Measurements from ENCODE around the gene CDH4.
"Not testable (repeated sequence)": the region's sequence is repeated elsewhere in the genome, so short reads cannot be mapped to it uniquely, and the experiment has no call there.

CDH4 gene

DNA sequence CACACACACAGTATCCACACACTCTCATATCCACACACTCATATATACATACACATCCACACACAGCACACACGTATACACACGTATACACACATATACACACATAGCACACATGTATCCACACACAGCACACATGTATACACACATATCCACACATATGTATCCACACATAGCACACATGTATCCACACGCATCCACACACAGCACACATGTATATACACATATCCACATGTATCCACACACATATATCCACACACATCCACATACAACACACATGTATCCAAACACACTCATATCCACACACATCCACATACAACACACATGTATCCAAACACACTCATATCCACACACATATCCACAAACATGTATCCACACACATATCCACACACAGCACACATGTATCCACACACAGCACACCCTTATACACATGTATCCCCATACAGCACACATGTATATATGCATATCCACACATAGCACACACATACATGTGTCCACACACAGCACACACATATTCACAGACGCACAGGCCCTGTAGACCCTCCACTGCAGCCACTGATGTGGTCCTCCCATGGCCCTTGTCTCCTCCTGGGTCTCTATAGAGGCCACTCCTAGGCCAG lies 172.1 kb downstream of the CDH4 start:
- DNase-seq = no peak

DNA sequence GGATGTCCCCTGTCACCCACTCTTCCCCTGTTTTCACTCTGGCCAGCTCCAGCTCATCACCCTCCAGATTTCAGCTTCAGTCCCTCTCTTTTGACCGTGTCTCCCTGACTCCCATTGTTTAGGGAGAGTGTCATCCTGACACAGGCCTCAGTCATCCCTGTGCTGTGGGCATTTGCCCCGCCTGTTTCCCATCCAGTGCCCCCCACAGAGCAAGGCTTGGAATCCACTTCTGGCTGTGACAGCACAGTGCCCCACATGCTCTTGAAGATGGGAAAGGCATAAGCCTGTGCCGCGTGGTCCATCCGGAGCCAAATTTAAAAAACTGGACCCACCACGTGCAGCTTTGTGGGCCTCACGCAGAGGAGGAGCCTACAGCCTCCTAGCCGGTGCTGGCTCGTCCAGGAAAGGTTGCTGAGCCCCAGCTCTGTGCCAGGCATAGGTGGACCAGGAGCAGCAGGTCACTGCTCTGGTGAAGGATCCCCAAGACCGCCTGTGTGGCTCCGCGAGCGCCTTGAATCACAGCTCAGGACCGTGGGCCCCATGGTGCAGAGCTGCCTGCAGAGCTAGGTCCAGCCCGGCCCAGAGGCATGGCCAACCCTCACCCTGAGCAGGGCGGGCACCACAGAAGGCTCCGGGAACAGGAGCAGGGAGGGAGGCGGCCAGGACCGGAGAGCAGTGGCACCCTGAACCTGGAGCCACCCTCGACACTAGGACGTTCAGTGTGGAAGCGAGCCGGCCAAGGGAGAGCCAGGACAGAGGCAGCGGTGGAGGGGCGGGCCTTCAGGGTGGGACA lies 172.8 kb downstream of the CDH4 start:
- DNase-seq = no peak

DNA sequence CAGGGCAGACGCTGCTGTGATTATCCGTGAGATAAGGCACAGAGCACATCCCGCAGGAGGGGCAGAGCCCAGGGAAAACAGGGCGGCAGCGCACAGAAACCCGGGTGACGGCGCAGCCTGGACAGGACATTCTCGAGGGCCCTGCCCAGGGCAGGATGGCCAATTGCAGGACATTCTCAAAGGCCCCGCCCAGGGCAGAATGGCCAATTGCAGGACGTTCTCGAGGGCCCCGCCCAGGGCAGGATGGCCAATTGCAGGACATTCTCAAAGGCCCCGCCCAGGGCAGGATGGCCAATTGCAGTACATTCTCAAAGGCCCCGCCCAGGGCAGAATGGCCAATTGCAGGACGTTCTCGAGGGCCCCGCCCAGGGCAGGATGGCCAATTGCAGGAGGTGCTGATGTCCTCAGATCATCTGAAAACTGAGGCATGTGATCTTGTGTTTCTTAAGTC lies 173.5 kb downstream of the CDH4 start:
- not testable (repeated sequence) for DNase-seq

DNA sequence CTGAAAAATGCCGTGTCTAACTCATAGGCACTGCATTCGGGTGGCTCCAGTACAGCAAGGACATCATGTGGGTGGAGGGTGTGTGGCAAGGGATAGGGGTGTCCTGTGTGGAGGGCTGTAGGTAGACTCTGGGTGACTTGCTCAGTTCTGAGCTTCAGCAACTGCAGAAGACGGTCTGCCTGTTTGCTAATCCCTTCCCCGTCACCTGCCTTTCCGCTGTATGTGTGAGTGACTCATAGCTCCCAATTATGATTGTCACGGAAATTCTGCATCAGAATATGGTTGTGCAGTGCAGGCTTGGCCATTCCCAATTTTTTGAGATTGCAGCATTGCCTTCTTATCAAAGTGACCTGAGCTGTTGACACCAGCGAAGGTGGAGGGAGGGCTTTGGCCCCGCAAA lies 174.3 kb downstream of the CDH4 start:
- no peak for DNase-seq

DNA sequence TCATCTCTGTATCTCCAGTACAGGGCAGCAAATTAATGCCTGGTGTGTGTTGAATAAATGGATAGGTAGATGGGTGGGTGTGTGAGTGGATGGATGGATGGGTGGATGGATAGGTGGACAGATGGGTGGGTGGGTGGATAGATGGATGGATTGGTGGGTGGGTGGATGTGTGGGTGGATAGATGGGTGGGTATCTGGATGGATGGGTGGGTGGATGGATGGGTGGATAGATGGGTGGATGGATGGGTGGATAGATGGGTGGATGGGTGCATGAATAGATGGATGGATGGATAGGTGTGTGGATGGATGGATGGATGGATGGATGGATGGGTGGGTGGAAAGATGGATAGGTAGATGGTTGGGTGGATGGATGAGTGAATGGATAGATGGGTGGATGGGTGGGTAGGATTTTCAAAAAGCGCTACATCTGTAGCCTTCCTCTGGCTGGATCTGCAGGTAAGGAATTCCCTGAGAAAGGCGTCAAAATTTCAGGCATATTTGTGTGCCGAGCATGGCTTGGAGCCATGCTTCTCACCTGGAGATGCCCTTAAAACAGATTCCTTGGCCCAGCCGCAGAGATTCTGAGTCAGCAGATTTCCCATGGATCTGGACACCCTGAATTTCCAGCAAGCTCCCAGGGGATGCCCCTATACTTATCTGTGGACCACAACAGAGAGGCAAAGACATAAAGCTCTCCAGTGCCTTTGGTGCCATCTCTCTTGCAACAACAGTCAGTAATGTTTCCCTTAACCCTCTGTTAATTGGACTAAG lies 177.6 kb downstream of the CDH4 start:
- no peak for DNase-seq

DNA sequence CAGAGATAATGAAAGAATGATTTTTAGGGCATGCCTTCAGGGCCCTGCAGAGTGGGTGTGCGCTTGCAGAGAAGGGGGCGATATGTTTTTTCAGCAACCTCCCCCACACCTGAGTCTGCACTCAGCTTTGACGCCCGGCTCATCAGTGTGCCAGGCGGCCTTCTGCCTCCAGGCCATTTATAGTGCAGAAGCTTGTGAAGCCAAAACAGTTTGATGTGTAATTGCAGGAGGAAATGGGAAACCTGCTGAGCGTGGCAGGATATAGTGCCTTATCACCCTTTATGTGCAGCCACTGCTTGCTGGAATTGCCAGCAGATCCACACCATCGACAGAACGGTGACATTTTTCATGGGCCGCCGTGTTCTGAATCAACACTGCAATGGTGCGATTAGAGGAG lies 178.2 kb downstream of the CDH4 start:
- DNase-seq = no peak

DNA sequence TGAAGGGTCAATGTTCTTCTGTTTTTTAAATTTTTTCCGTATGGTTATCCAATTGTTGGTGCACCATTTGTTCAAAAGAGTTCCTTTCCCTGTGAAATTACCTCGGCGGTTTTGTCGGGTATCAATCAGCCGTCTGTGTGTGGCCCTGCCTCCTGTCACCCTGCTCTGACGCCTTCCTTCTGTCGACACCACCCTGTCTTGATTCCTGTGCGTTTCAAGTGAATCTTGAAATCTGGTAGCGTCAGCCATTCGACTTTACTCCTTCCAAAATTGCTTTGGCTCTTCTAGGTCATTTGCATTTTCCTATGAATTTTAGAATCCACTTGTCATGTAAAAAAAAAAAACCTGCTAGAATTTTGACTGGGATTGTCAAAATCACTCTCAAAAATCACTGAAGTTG lies 181.1 kb downstream of the CDH4 start:
- DNase-seq = no peak

DNA sequence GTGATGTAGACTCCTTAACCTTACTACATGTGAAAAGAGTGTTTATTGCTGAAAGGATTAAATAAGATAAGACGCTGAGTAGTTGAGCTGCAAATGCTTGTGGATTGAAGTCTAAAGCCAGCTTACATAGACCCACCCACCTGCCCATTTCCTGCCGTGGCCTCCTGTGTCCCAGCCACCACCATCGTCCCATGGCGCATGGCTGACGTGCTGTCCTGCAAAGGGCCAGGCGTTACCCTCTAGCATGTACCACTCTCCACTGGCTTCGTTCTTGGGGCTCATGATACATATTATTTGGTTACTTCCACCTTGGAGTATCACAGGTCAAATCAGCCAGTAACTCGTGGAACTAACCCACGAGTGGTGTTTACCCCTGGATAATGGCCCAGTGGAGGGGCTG lies 181.8 kb downstream of the CDH4 start:
- no peak for DNase-seq

DNA sequence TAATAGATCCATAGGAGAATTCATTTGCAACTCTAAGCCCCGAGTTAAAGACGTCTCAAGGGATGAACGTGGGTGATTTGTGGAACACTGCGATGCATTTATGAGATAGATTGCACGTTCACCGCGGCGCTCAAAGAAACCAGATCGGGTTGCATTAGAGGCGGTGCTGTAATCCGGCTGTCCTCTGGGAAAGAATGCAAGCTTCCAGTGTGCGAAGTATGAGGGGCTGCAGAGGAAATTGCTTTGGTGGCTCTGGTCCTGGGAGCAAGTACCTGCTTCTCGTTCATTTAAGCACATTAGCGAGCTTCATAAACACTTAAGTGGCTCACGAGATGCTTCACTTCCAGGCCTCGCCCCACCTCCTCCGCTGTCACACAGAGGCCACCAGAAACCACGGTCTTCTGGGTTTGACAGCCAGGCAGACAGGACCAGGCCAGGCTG lies 182.3 kb downstream of the CDH4 start:
- DNase-seq = no peak

DNA sequence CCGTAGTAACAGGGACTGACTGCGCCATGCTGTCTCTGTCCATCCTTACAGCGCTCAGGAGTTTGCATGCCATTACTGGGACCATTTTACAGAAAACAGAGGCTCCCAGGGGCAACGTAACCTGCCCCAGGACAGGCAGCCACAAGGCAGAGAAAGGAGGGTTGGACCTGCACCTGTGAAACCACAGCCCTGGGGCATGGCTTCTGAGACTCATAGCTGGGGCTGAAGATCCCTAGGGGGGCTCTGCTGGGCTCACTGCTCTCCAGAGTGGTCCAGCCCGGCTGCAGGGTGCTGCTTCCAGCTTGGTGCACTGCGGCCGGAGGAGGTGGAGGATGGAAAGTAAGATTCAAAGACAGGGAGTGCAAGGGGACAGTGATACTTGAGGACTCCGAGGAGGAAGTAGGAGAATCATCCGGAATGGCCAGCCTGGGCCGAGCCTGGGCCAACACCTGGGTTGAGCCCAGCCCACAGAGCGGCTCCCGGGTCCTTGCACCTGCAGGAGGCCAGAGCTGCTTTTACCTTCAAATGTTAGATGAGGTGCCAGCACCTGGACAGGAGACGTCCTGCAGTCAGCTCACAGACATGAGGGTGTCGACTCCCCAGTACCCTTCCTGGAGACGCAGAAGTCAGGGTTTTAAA lies 183.2 kb downstream of the CDH4 start:
- DNase-seq = no peak

DNA sequence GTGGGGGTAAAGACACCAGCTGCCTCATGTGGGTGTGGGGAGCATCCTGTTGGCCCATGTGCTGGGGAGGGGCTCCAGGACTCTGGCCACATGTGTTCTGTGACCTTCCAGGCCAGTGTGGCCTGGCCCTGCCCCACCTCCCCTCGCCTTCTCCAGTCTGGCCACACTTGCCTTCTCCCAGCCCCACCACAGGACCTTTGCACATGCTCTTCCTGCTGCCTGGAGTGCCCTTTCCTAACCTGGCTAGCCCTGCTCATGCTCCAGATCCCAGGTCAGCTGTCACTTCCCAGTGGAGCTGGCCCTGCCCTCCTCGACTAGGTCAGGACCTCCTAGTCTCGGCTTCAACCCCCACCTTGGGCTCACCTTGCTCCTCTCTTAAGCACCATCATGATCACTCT lies 183.8 kb downstream of the CDH4 start:
- DNase-seq = no peak

DNA sequence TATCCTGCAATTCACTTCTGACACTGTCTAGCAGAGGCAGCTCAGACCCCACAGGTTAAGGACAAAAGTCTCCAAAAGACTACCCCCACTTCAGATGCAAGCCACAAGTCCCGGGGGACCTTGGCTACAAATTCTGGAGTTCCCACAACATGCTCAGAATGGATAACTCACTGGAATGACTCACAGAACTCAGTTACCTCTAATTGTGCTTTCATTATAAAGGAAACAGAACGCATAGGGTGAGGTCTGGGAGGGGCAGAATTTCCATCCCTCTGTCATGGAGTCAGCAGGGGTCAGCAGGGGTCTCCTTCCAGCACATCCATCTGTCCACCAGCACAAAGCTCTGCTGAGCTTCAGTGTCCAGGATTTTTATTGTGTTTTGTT lies 184.2 kb downstream of the CDH4 start:
- no peak for DNase-seq

DNA sequence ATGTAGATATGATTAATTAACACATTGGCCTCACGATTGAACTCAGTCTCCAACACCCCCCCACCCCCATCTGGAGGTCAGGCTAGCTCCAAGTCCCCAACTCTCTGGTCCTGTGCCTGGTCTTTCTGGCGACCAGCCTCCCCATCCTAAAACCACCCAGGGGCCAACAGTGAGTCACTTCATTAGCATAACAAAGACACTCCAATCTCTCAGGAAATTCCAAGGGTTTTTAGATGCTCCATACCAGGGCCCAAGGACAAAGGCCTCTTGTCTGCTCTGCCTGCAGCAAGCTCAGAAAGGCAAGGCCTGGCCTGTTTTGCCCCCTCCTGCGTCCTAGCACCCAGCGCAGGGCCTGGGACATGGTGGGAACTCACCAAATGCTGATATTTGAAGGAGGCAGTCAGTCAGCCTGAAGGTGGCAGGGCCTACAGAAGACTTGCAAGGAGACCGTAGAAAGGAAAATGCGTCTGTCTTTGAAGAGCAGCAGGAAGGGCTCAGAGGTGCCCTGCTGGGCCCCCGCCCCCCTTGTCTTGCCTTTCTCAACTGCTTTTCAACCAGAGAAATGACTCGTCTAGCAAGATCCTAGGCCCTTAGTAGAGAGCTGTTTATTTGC lies 184.7 kb downstream of the CDH4 start:
- no peak for DNase-seq

DNA sequence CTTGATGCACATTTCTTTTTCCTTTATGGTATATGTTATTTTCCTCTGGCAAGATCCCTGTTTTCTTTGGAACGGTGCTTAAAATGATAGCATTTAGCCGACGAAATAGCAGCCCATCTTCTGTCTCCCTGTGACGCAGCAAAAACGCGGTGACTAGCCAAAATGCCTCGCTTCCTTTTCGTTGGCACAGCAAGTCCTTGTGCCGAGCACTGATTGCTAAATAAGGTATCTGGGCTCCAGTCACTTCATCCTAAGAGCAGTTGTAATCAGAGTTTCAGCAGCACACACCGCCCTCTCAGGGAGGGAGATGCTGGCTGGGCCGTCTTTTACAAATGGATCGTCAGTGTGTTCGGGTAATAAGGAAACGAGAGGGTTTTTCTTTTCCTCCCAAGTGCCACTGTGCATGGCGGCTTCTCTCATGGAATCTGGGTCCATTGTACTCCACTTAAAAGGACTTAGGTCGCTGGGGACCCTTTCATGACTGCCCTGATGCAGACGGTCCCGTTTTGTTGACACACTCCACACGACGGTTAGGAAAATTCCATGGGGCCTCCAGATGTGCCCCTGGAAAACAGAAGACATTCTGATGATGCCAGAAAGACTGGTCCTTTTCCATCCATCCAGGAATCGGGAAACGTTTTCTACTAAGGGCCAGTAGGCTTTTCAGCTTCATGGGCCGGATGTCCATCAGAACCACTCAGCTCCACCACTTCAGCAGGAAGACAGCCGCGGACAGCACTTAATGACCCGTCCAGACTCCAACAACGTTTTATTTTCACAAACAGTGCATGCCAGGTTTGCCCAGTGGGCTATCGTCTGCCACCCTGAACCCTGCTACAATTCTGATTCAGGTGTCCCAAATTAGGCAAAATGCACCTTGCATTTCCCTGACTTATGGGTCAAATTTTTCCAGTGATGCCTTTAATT lies 185.5 kb downstream of the CDH4 start:
- DNase-seq = no peak

DNA sequence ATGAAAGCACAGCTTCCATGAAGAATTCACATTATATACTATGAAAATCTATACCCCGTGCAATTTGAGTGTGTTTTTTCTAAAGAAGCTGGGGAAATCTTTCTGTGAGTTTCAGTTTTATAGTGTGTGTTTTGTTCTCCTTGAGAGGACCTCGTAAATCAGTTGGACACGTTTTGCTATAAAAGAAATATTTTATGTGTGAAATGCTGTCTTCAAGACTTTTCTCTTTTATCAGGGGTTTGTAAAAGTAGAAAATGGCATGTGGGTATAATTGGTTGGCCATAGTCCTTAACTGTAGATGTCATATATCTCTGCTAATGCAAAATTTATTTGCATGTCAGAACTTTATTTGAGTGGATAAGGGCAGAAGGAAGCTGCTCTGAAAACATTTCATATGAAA lies 186.2 kb downstream of the CDH4 start:
- no peak for DNase-seq

DNA sequence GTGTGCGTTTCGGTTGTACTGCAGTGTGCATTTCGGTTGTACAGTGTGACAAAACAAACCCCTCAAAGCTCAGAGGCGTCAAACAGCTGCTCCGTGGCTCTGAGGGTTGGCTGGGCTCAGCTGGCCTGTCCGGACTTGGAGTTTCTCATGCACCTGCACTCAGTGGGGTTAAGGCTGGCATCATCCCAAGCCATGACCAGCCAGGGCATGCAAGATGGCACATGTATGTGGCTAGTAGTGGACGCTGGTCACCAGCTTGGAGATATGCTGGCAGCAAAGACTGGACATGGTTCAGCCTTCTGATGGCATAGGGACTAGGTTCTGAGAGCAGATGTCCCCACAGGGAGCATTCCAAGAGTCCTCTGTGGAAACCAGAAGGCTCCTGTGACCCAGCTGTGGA lies 187.2 kb downstream of the CDH4 start:
- DNase-seq = no peak

DNA sequence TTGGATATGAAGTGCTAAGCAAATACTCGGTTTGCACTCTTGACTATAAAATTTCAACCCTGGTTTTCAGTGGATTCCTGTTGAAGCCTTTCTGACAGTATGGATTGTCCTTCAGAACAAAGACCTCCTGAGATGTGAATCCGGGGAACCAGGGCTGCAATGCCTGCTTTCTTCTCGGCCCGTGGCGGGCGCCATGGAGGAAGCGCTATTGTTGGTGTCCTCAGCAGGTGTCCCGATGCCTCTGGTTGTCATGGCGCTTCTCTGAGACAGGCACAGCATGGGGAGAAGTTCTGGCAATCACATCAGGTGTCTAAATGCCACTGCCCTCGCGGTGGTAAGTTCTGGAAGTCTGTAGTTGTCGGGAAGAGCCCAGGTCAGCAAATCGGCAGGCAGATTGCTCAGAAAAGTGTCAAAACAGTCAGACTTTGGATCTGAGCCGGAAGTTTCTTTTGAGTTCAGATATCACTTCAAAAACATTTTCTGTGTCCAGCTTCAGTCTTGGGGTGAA lies 188.5 kb downstream of the CDH4 start:
- no peak for DNase-seq

DNA sequence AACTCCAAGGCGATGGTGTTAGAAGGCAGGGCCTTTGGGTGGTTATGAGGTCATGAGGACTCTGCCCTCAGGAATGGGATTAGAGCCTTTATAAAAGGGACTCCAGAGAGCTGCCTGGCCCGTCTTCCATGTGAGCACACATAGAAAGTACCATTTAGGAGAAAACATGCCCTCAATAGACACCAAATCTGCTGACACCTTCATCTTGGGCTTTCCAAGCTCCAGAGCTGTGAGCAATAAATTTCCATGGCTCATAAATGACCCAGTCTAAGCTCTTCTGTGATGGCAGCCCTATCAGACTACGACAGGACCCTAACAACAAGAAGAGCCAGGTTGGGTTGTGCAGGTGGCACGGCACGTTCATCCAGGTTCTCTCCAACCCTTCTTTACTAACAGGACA lies 189.5 kb downstream of the CDH4 start:
- DNase-seq = no peak

DNA sequence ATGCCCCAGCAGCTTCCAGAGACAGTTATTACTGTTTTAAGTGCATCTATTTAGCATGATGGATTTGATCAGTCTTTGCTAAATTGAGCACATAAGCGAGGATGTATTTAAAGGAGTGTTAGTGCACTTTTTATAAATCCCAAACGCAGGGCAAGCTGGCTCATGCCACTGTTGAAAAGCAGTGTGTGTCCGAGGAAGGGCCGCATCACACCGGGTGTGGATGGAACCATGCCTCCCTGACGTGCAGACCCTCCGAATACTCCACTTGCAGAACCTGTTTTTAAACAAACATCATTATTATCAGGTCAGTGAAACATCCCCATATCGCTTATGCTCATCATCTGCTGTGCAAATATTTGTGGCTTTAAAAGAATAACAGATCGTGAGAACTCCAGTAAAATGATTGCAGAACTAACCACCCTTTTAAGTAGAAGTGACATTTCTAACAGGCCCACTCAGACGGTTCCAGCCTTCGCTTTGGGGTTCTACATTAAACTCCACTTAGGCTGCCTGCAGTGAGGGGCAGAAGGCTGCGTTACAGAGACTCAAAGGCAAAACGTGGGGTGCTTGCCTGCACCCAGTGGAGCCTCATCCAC lies 190.1 kb downstream of the CDH4 start:
- no peak for DNase-seq

DNA sequence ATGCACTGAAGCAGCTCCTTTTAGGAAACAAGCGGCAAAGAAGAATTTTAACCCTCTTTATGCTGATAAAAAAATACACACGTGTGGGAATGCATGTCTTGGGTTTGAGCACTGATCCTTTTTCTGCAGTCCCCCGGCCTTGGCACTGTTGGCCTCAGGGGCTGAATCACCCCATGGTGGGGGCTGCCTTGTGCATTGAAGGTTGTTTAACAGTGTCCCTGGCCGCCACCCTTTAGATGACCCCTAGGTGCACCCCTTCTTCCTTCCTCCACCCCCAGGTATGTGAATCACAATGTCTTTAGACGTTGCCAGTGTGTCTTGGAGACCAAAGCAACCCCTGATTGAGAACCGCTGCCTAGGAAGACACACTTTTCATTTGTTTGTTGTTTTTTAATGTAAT lies 190.7 kb downstream of the CDH4 start:
- no peak for DNase-seq

DNA sequence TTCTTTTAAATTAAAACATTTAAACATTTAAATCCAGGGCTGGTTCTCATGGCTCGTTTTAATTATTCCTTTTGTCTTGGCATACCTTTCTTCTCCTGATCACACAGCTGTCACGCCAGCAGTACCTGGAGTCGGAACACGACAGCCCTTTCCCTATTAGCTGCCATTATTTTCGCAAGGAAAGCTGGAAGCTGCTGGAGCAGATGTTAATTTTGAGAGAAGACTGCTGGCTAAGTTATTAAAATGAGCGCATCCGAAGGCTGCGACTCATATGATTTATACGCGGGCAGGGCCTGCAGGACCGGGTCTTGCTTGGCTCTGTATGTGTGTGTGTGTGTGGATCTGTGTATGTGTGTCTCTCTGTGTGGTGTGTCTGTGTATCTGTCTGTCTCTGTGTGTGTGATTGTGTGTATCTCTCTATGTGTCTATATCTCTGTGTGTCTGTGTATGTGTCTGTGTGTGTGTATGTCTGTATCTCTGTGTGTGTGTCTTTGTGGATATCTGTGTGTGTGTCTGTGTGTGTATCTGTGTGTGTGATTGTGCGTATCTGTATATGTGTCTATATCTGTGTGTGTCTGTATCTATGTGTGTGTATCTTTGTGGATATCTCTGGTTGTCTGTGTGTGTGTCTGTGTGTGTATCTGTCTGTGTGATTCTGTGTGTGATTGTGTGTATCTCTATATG lies 191.5 kb downstream of the CDH4 start:
- DNase-seq = no peak

All from activated naive CD4-positive, alpha-beta T cell treated with Interleukin-2 at 50 U/mL for 16 hours (primary cell).